BLaER1 treated with 17β-estradiol and CSF1 and Interleukin-3, amounts not matched to agents 10 nM and 100 nM (cell line): ENCODE data around the gene COL28A1.

Source experiments
- H3K27ac ChIP-seq, 11 experiments: shearing (Covaris generic); formaldehyde crosslinking; 2 replicates each; pipeline ENCODE4 v1.8.1; 2022
- H3K27me3 ChIP-seq, 11 experiments: shearing (Covaris generic); formaldehyde crosslinking; 2 replicates each; pipeline ENCODE4 v1.8.1; 2022
- H3K36me3 ChIP-seq, 11 experiments: shearing (Covaris generic); formaldehyde crosslinking; 2 replicates each; pipeline ENCODE4 v1.8.1; 2022
- H3K4me1 ChIP-seq, 10 experiments: shearing (Covaris generic); formaldehyde crosslinking; 2 replicates each; pipeline ENCODE4 v1.8.1; 2022
- H3K4me2 ChIP-seq, 11 experiments: shearing (Covaris generic); formaldehyde crosslinking; 2 replicates each; pipeline ENCODE4 v1.8.1; 2022
- H3K4me3 ChIP-seq, 10 experiments: shearing (Covaris generic); formaldehyde crosslinking; 2 replicates each; pipeline ENCODE4 v1.8.1; 2022
- H3K9ac ChIP-seq, 11 experiments: shearing (Covaris generic); formaldehyde crosslinking; 2 replicates each; pipeline ENCODE4 v1.8.1; 2022
- H3K9me3 ChIP-seq, 11 experiments: shearing (Covaris generic); formaldehyde crosslinking; replicated peaks in 1 of 11; 2 replicates each; pipeline ENCODE4 v1.8.1; 2022
- H4K20me1 ChIP-seq, 11 experiments: shearing (Covaris generic); formaldehyde crosslinking; 2 replicates each; pipeline ENCODE4 v1.8.1; 2022
- Cebpa-rat ChIP-seq, 11 experiments: shearing (Covaris generic); IDR thresholded peaks; 2 replicates each; pipeline ENCODE4 v1.8.1; 2022

The COL28A1 gene

GRCh38 chr7:7535691-7536090 is at the start of gene COL28A1:
Gene COL28A1, minus strand, starts transcription at chr7:7535873. Its CDS starts 2,998 bp downstream, at chr7:7532875.
- no peak for TF ChIP-seq Cebpa-rat (IDR thresholded peaks at IDR 0.05)
- Histone ChIP-seq H3K27ac (no peak within 1 kb of the TSS), H3K4me1 (no peaks in the 10 kb centered on the region), H3K27me3 (no peaks in the 10 kb centered on the region), H4K20me1 (no peaks in the 10 kb centered on the region), H3K9me3 (peaks cover 0 to 6% (median 0%) of the 10 kb centered on the region in 11 experiments; a peak in 1 of 22 replicates), H3K4me3 (no peak within 1 kb of the TSS), H3K36me3 (no peaks in the 10 kb centered on the region), H3K4me2 (no peak within 1 kb of the TSS), H3K9ac (no peak within 1 kb of the TSS)

GRCh38 chr7:7584653-7585052 is 49.0 kb upstream of the COL28A1 start:
- Histone ChIP-seq H3K9me3 (no peaks in the 10 kb centered on the region), H3K9ac (no peak overlapping the region), H3K4me2 (no peak overlapping the region), H3K27me3 (no peaks in the 10 kb centered on the region), H4K20me1 (peaks cover 0 to 19% (median 0%) of the 10 kb centered on the region in 11 experiments; a peak in 5 of 22 replicates), H3K36me3 (peaks cover 8 to 74% (median 42%) of the 10 kb centered on the region in 11 experiments), H3K4me1 (no peaks in the 10 kb centered on the region), H3K27ac (no peak overlapping the region), H3K4me3 (no peak overlapping the region)
- TF ChIP-seq Cebpa-rat (IDR thresholded peaks at IDR 0.05): no peak

- Histone ChIP-seq H3K4me1 (peaks cover 0 to 2% (median 0%) of the 10 kb centered on the region in 10 experiments; a peak in 6 of 20 replicates), H3K27ac (no peak overlapping the region)
- TF ChIP-seq Cebpa-rat (IDR thresholded peaks at IDR 0.05): no peak
These were observed 48.1 kb upstream of the COL28A1 start for GRCh38 chr7:7583731-7584130.

GRCh38 chr7:7582596-7582995 is 46.9 kb upstream of the COL28A1 start:
- Histone ChIP-seq H3K27ac (no peak overlapping the region), H3K4me3 (no peak overlapping the region), H3K4me1 (peaks cover 6 to 13% (median 10%) of the 10 kb centered on the region in 10 experiments), H3K36me3 (peaks cover 6 to 67% (median 42%) of the 10 kb centered on the region in 11 experiments), H3K9ac (no peak overlapping the region), H3K27me3 (no peaks in the 10 kb centered on the region), H3K9me3 (no peaks in the 10 kb centered on the region), H3K4me2 (no peak overlapping the region), H4K20me1 (peaks cover 0 to 35% (median 0%) of the 10 kb centered on the region in 11 experiments; a peak in 9 of 22 replicates)
- no peak for TF ChIP-seq Cebpa-rat (IDR thresholded peaks at IDR 0.05)

More at GRCh38 chr7:7583731-7584130, 48.1 kb upstream of the COL28A1 start:
- Histone ChIP-seq H3K36me3 (peaks cover 6 to 75% (median 40%) of the 10 kb centered on the region in 11 experiments), H3K4me2 (no peak overlapping the region), H3K27me3 (no peaks in the 10 kb centered on the region), H3K9me3 (no peaks in the 10 kb centered on the region), H4K20me1 (peaks cover 0 to 24% (median 0%) of the 10 kb centered on the region in 11 experiments; a peak in 5 of 22 replicates), H3K9ac (no peak overlapping the region), H3K4me3 (no peak overlapping the region)

GRCh38 chr7:7581531-7582179 is 46.0 kb upstream of the COL28A1 start:
- Histone ChIP-seq H3K27ac (no peak overlapping the region), H3K9ac (no peak overlapping the region), H3K27me3 (no peaks in the 10 kb centered on the region), H3K4me1 (peaks cover 11 to 22% (median 17%) of the 10 kb centered on the region in 10 experiments), H4K20me1 (peaks cover 0 to 45% (median 0%) of the 10 kb centered on the region in 11 experiments; a peak in 9 of 22 replicates), H3K4me3 (no peak overlapping the region), H3K36me3 (peaks cover 6 to 63% (median 38%) of the 10 kb centered on the region in 11 experiments), H3K4me2 (no peak overlapping the region), H3K9me3 (no peaks in the 10 kb centered on the region)
- no peak for TF ChIP-seq Cebpa-rat (IDR thresholded peaks at IDR 0.05)

GRCh38 chr7:7579638-7580037 is 44.0 kb upstream of the COL28A1 start:
- Histone ChIP-seq H3K4me2 (no peak overlapping the region), H3K9me3 (peaks cover 0 to 2% (median 0%) of the 10 kb centered on the region in 11 experiments; a peak in 1 of 22 replicates), H3K9ac (no peak overlapping the region), H3K27ac (no peak overlapping the region), H4K20me1 (peaks cover 0 to 47% (median 0%) of the 10 kb centered on the region in 11 experiments; a peak in 9 of 22 replicates), H3K4me1 (peaks cover 11 to 30% (median 17%) of the 10 kb centered on the region in 10 experiments), H3K27me3 (no peaks in the 10 kb centered on the region), H3K4me3 (no peak overlapping the region), H3K36me3 (peaks cover 13 to 69% (median 41%) of the 10 kb centered on the region in 11 experiments; a peak in 21 of 22 replicates)
- peak in 1 of 11 experiments; percentile 52; a peak in 1 of 22 replicates for TF ChIP-seq Cebpa-rat (IDR thresholded peaks at IDR 0.05)

GRCh38 chr7:7577888-7578287 is 42.2 kb upstream of the COL28A1 start:
- peak overlapping the region; percentile 28 to 69 (median 59) for H3K4me2 ChIP-seq
- H4K20me1 ChIP-seq: peaks cover 0 to 51% (median 0%) of the 10 kb centered on the region in 11 experiments; a peak in 9 of 22 replicates
- no peak for TF ChIP-seq Cebpa-rat (IDR thresholded peaks at IDR 0.05)
- peaks cover 11 to 30% (median 17%) of the 10 kb centered on the region in 10 experiments for H3K4me1 ChIP-seq
- no peak overlapping the region for H3K4me3 ChIP-seq
- no peaks in the 10 kb centered on the region for H3K27me3 ChIP-seq
- peak overlapping the region in 4 of 11 experiments; percentile 0 to 49 (median 30); a peak in 6 of 22 replicates for H3K27ac ChIP-seq
- H3K36me3 ChIP-seq: peaks cover 23 to 81% (median 55%) of the 10 kb centered on the region in 11 experiments
- H3K9me3 ChIP-seq: peaks cover 0 to 11% (median 8%) of the 10 kb centered on the region in 11 experiments; a peak in 17 of 22 replicates
- H3K9ac ChIP-seq: no peak overlapping the region

GRCh38 chr7:7576344-7576743 is 40.7 kb upstream of the COL28A1 start:
- H3K4me2 ChIP-seq: peak overlapping the region in 3 of 11 experiments; percentile 11 to 69 (median 61); a peak in 3 of 22 replicates
- H4K20me1 ChIP-seq: peaks cover 0 to 47% (median 0%) of the 10 kb centered on the region in 11 experiments; a peak in 9 of 22 replicates
- no peak overlapping the region for H3K27ac ChIP-seq
- TF ChIP-seq Cebpa-rat (IDR thresholded peaks at IDR 0.05): no peak
- H3K4me3 ChIP-seq: no peak overlapping the region
- no peak overlapping the region for H3K9ac ChIP-seq
- H3K9me3 ChIP-seq: peaks cover 0 to 27% (median 22%) of the 10 kb centered on the region in 11 experiments; a peak in 18 of 22 replicates
- H3K4me1 ChIP-seq: peaks cover 11 to 30% (median 17%) of the 10 kb centered on the region in 10 experiments
- H3K36me3 ChIP-seq: peaks cover 34 to 87% (median 61%) of the 10 kb centered on the region in 11 experiments
- no peaks in the 10 kb centered on the region for H3K27me3 ChIP-seq

GRCh38 chr7:7573701-7574100 is 38.0 kb upstream of the COL28A1 start:
- no peak overlapping the region for H3K27ac ChIP-seq
- H3K4me3 ChIP-seq: no peak overlapping the region
- peaks cover 0 to 37% (median 3%) of the 10 kb centered on the region in 11 experiments; a peak in 9 of 22 replicates for H4K20me1 ChIP-seq
- H3K9ac ChIP-seq: no peak overlapping the region
- no peaks in the 10 kb centered on the region for H3K27me3 ChIP-seq
- H3K4me1 ChIP-seq: peaks cover 21 to 52% (median 31%) of the 10 kb centered on the region in 10 experiments
- no peak for TF ChIP-seq Cebpa-rat (IDR thresholded peaks at IDR 0.05)
- H3K36me3 ChIP-seq: peaks cover 37 to 84% (median 64%) of the 10 kb centered on the region in 11 experiments
- peaks cover 4 to 45% (median 40%) of the 10 kb centered on the region in 11 experiments; a peak in 20 of 22 replicates for H3K9me3 ChIP-seq
- no peak overlapping the region for H3K4me2 ChIP-seq
